22Rv1 (cell line): ENCODE data around the gene DHRS3.
"Not testable (repeated sequence)": the region's sequence is repeated elsewhere in the genome, so short reads cannot be mapped to it uniquely, and the experiment has no call there.

Experiments used
- CTCF ChIP-seq: fragments of 450-650 bp; IDR thresholded peaks from 2 replicates; pipeline ENCODE4 v1.5.1; 2017; ENCODE audit warnings: mild to moderate bottlenecking
- ZFX ChIP-seq: fragments of 450-650 bp; IDR thresholded peaks from 2 replicates; pipeline ENCODE4 v1.6.1; 2017; ENCODE audit warnings: antibody characterized with exemption, borderline replicate concordance

- not testable (repeated sequence) for TF ChIP-seq CTCF, ZFX
Measured at GRCh38 chr1:12645401-12645800, 27.4 kb upstream of the DHRS3 start.
